GM23248 (cell line): ENCODE measurements around the gene ATP5F1D. TPM values are rescaled to one million over a fixed set of nuclear protein-coding genes. Genes with fewer than 3 reads are reported as not detected.

Experiments
- DNase-seq: peaks from one replicate; pipeline ENCODE4 v3.0.0-alpha.2; 2015
- H2AFZ ChIP-seq: fragments of 200-600 bp; sonication (generic); 2 replicates; pipeline ENCODE4 v1.6.1; 2016; ENCODE audit warnings: antibody characterized with exemption
- H3F3A ChIP-seq: fragments of 200-600 bp; sonication (generic); 2 replicates; pipeline ENCODE4 v1.6.1; 2016; ENCODE audit warnings: mild to moderate bottlenecking, antibody characterized with exemption, mixed run types; ENCODE audit not compliant: insufficient read depth
- H3K27ac ChIP-seq: fragments of 200-600 bp; sonication (generic); 2 replicates; pipeline ENCODE4 v1.5.1; 2016; ENCODE audit warnings: mild to moderate bottlenecking
- H3K27me3 ChIP-seq: fragments of 200-600 bp; sonication (generic); replicated peaks from 2 replicates; pipeline ENCODE4 v1.6.1; 2016; ENCODE audit warnings: mild to moderate bottlenecking; ENCODE audit not compliant: insufficient read depth
- H3K36me3 ChIP-seq: fragments of 200-600 bp; sonication (generic); 2 replicates; pipeline ENCODE4 v1.6.1; 2016; ENCODE audit warnings: low read depth, mild to moderate bottlenecking
- H3K4me1 ChIP-seq: fragments of 200-600 bp; sonication (generic); 2 replicates; pipeline ENCODE4 v1.6.1; 2016; ENCODE audit warnings: mild to moderate bottlenecking; ENCODE audit not compliant: insufficient read depth
- H3K4me2 ChIP-seq: fragments of 200-600 bp; sonication (generic); one replicate; pipeline ENCODE4 v1.6.1; 2016; ENCODE audit warnings: mild to moderate bottlenecking; ENCODE audit not compliant: unreplicated experiment
- H3K4me3 ChIP-seq: fragments of 200-600 bp; sonication (generic); 2 replicates; pipeline ENCODE4 v1.5.1; 2016; ENCODE audit warnings: mild to moderate bottlenecking
- H3K79me2 ChIP-seq: fragments of 200-600 bp; sonication (generic); 2 replicates; pipeline ENCODE4 v1.6.1; 2016; ENCODE audit warnings: mild to moderate bottlenecking; ENCODE audit not compliant: insufficient read depth
- H3K9ac ChIP-seq: fragments of 200-600 bp; sonication (generic); 2 replicates; pipeline ENCODE4 v1.6.1; 2016; ENCODE audit warnings: mild to moderate bottlenecking
- H3K9me2 ChIP-seq: fragments of 200-600 bp; sonication (generic); 2 replicates; pipeline ENCODE4 v1.6.1; 2016; ENCODE audit warnings: mixed run types, mild to moderate bottlenecking, moderate library complexity; ENCODE audit not compliant: insufficient read depth
- H3K9me3 ChIP-seq: fragments of 200-600 bp; sonication (generic); one replicate; pipeline ENCODE4 v1.6.1; 2017; ENCODE audit warnings: low read depth
- H4K20me1 ChIP-seq: fragments of 200-600 bp; sonication (generic); 2 replicates; pipeline ENCODE4 v1.6.0; 2016; ENCODE audit not compliant: insufficient read depth
- EZH2 ChIP-seq: fragments of 200-600 bp; sonication (generic); IDR thresholded peaks from 2 replicates; pipeline ENCODE4 v1.6.1; 2018; ENCODE audit warnings: antibody characterized with exemption, mild to moderate bottlenecking; ENCODE audit not compliant: insufficient read depth, poor library complexity, severe bottlenecking
- EZH2phosphoT487 ChIP-seq: fragments of 200-600 bp; sonication (generic); IDR thresholded peaks from 2 replicates; pipeline ENCODE4 v1.6.1; 2018; ENCODE audit warnings: antibody characterized with exemption, moderate library complexity, mild to moderate bottlenecking, low read depth; ENCODE audit not compliant: insufficient read depth
- WGBS, 2 experiments: methylation state at CpG; one replicate each; pipeline ENCODE4 v1.1.6; 2015 to 2017; ENCODE audit warnings: low lambda C conversion rate in 2 of 2, low coverage in 1 of 2; ENCODE audit errors: missing lambda C conversion rate in 2 of 2; 5-methylcytosine and 5-hydroxymethylcytosine counted together
- in situ Hi-C: fragments of 300-500 bp; cut with MboI; formaldehyde crosslinking; loops from 2 replicates; pipeline ENCODE4 v1.15.0; 2020
- polyA plus RNA-seq: library from polyadenylated mRNA; unstranded; fragments of >200 nt; fragmentation: Nextera tagmentation; extraction: Ambion mirVana; gene quantifications from 2 replicates; pipeline ENCODE4 v1.2.1, GENCODE V29; 2016
- total RNA-seq: library from RNA; depleted of rRNA; stranded (reverse); fragments of >200 nt; shearing (Covaris generic); gene quantifications from 2 replicates; pipeline ENCODE4 v1.2.3, GENCODE V29; 2014

ATP5F1D gene
- total and polyA plus RNA-seq, 2 experiments from 2014 or later = 38.9 to 287 TPM

GRCh38 chr19:1225440-1226226, 15.9 kb upstream of the ATP5F1D start:
- H3K27me3 ChIP-seq = no peaks in the 10 kb centered on the region
- peaks cover 8% of the 10 kb centered on the region; the same call in 1 of the 2 replicates for H3K79me2 ChIP-seq
- no peak for TF ChIP-seq EZH2phosphoT487
- H3K4me3 ChIP-seq = no peak overlapping the region
- no peak for DNase-seq
- no peaks in the 10 kb centered on the region for H3F3A ChIP-seq
- no peak overlapping the region for H3K27ac ChIP-seq
- no peaks in the 10 kb centered on the region for H4K20me1 ChIP-seq
- WGBS, 2 experiments = 88 to 90% methylated on average over 26 to 27 of the region's 29 CpGs
- H3K4me2 ChIP-seq = no peak overlapping the region
- no peaks in the 10 kb centered on the region for H3K9me2 ChIP-seq
- peaks cover 3% of the 10 kb centered on the region; the same call in 1 of the 2 replicates for H3K36me3 ChIP-seq
- H3K9me3 ChIP-seq = no peaks in the 10 kb centered on the region
- H3K4me1 ChIP-seq = no peaks in the 10 kb centered on the region
- in situ Hi-C loops = no loop called here
- no peak overlapping the region for H2AFZ ChIP-seq
- H3K9ac ChIP-seq = no peak overlapping the region

- TF ChIP-seq EZH2 = no peak
- no peak for TF ChIP-seq EZH2phosphoT487
- H3K9me2 ChIP-seq = no peaks in the 10 kb centered on the region
- peaks cover 3% of the 10 kb centered on the region; the same call in 1 of the 2 replicates for H3K79me2 ChIP-seq
- no peak overlapping the region for H3K4me2 ChIP-seq
- no peak overlapping the region for H2AFZ ChIP-seq
- H3F3A ChIP-seq = no peaks in the 10 kb centered on the region
- H3K4me1 ChIP-seq = no peaks in the 10 kb centered on the region
- H3K4me3 ChIP-seq = no peak overlapping the region
- no peak for DNase-seq
- no peaks in the 10 kb centered on the region for H4K20me1 ChIP-seq
- no peaks in the 10 kb centered on the region for H3K27me3 ChIP-seq
- H3K9me3 ChIP-seq = no peaks in the 10 kb centered on the region
- 91 to 92% methylated on average over 9 to 11 of the region's 11 CpGs for WGBS, 2 experiments
- peaks cover 3% of the 10 kb centered on the region; the same call in 1 of the 2 replicates for H3K36me3 ChIP-seq
- in situ Hi-C loops = no loop called here
- H3K9ac ChIP-seq = no peak overlapping the region
- no peak overlapping the region for H3K27ac ChIP-seq
Measured at GRCh38 chr19:1226227-1226518, 15.4 kb upstream of the ATP5F1D start.

DNA sequence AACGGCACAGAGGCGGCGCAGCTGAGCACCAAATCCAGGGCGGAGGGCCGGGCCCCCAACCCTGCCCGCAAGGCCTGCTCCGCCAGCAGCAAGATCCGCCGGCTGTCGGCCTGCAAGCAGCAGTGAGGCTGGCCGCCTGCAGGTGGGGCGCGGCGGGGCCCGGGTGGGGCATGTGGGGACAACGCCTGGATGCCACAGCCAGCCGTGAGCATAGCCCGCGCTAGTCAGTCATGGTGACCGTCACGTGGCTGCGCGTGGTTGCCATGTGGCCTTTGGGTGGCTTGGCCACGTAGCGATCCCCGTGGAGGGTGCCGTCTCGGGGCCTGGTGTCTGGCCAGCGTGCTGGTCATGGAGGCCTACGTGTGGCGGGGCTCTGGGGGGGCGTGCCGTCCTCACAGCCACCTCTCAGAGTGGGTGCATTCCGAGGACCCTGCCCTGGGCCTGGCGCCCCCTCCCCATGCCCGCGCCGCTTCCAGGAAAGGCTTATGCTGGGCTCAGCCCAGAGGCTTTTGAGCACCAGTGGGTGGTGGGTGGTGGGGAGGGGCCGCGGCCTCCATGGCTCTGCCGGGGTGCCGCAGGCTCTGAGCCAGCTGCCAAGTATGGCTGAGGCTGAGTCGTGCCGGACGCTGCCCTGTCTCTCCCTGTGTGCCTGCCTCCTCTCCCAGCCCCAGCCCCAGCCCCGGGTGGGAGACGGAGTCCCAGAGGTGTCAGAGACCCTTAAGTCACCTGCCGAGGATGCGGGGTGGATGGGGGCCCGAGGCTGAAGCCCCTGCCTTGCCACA, 14.8 kb upstream of the ATP5F1D start:
- H3K4me1 ChIP-seq = no peaks in the 10 kb centered on the region
- H3K79me2 ChIP-seq = no peaks in the 10 kb centered on the region
- no peak for TF ChIP-seq EZH2phosphoT487
- no peak for TF ChIP-seq EZH2
- no peak overlapping the region for H3K4me2 ChIP-seq
- no peak overlapping the region for H3K9ac ChIP-seq
- H3K27ac ChIP-seq = no peak overlapping the region
- no peak for DNase-seq
- H3K27me3 ChIP-seq = no peaks in the 10 kb centered on the region
- H3K4me3 ChIP-seq = no peak overlapping the region
- H3F3A ChIP-seq = no peaks in the 10 kb centered on the region
- H3K9me2 ChIP-seq = no peaks in the 10 kb centered on the region
- no peak overlapping the region for H2AFZ ChIP-seq
- in situ Hi-C loops = no loop called here
- no peaks in the 10 kb centered on the region for H3K9me3 ChIP-seq
- 0 out of 2 replicates have a peak, but pooled peaks cover 3% of the 10 kb centered on the region for H3K36me3 ChIP-seq
- 94 to 96% methylated on average over 33 to 45 of the region's 50 CpGs for WGBS, 2 experiments
- no peaks in the 10 kb centered on the region for H4K20me1 ChIP-seq

GRCh38 chr19:1227304-1228054, 14.1 kb upstream of the ATP5F1D start:
- Histone ChIP-seq H3K79me2 (no peaks in the 10 kb centered on the region), H3K4me1 (no peaks in the 10 kb centered on the region), H3F3A (0 out of 2 replicates have a peak, but pooled peaks cover under 1% of the 10 kb centered on the region), H3K9ac (no peak overlapping the region), H3K27ac (no peak overlapping the region), H3K36me3 (0 out of 2 replicates have a peak, but pooled peaks cover 3% of the 10 kb centered on the region), H3K9me2 (no peaks in the 10 kb centered on the region), H3K4me3 (no peak overlapping the region), H4K20me1 (no peaks in the 10 kb centered on the region), H3K27me3 (no peaks in the 10 kb centered on the region), H3K9me3 (no peaks in the 10 kb centered on the region), H2AFZ (no peak overlapping the region), H3K4me2 (no peak overlapping the region)
- 89 to 93% methylated on average over 54 of the region's 56 CpGs for WGBS, 2 experiments
- no peak for DNase-seq
- in situ Hi-C loops = no loop called here
- TF ChIP-seq EZH2 (no peak), EZH2phosphoT487 (no peak)
